GM12872 (cell line): ENCODE measurements around the gene COMMD6.
A peak's percentile ranks its signal among the peaks of the same experiment; 100 is the strongest.

Experiments used
- CTCF ChIP-seq: IDR thresholded peaks from 3 replicates; pipeline ENCODE4 v1.5.1; 2011; ENCODE audit warnings: low read depth, mild to moderate bottlenecking, low read length, moderate library complexity; ENCODE audit not compliant: insufficient read depth

COMMD6 gene

GRCh38 chr13:75537401-75538365 is at the start of gene COMMD6:
TSS of gene COMMD6 (minus strand) at chr13:75537841. CDS start at chr13:75537805, 36 bp downstream.
- no peak for TF ChIP-seq CTCF

- TF ChIP-seq CTCF = no peak
These were observed 47.5 kb upstream of the COMMD6 start for GRCh38 chr13:75585153-75585552.

- TF ChIP-seq CTCF = no peak
These were observed 45.5 kb upstream of the COMMD6 start for GRCh38 chr13:75583091-75583490.

- no peak for TF ChIP-seq CTCF
These were observed 44.4 kb upstream of the COMMD6 start for GRCh38 chr13:75581874-75582640.

- TF ChIP-seq CTCF = no peak
These were observed 41.9 kb upstream of the COMMD6 start for GRCh38 chr13:75579529-75579928.

GRCh38 chr13:75569576-75569975 is 31.9 kb upstream of the COMMD6 start:
- no peak for TF ChIP-seq CTCF

GRCh38 chr13:75566658-75567057 is 29.0 kb upstream of the COMMD6 start:
- TF ChIP-seq CTCF = 0 out of 3 replicates have a peak, but pooled peaks have one; percentile 6
